GM12878 (cell line): ENCODE measurements around the gene DDR2. TPM values are rescaled to one million over a fixed set of nuclear protein-coding genes. Genes with fewer than 3 reads are reported as not detected.

Experiments
- EED ChIP-seq: sonication (generic); IDR thresholded peaks from 2 replicates; pipeline ENCODE4 v1.6.1; 2016; ENCODE audit warnings: antibody characterized with exemption, low read depth
- IKZF1 ChIP-seq: fragments of 450-650 bp; conservative IDR thresholded peaks from 2 replicates; pipeline ENCODE4 v1.6.1; 2017; ENCODE audit warnings: antibody characterized with exemption, mild to moderate bottlenecking
- JUNB ChIP-seq: IDR thresholded peaks from 2 replicates; pipeline ENCODE4 v1.6.1; 2016; ENCODE audit warnings: antibody characterized with exemption, mild to moderate bottlenecking
- MTA2 ChIP-seq: fragments of 450-650 bp; IDR thresholded peaks from 2 replicates; pipeline ENCODE4 v1.6.1; 2016; ENCODE audit warnings: low read depth, mild to moderate bottlenecking, moderate library complexity
- RUNX3 ChIP-seq: IDR thresholded peaks from 2 replicates; pipeline ENCODE4 v1.6.1; 2012; ENCODE audit warnings: low read length, inconsistent platforms
- SMAD5 ChIP-seq: IDR thresholded peaks from 2 replicates; pipeline ENCODE4 v1.6.1; 2016; ENCODE audit warnings: antibody characterized with exemption, low read depth
- SMARCA5 ChIP-seq: fragments of 450-650 bp; IDR thresholded peaks from 2 replicates; pipeline ENCODE4 v1.6.1; 2017; ENCODE audit warnings: mild to moderate bottlenecking
- STAT3 ChIP-seq: IDR thresholded peaks from 2 replicates; pipeline ENCODE4 v1.6.1; 2011; ENCODE audit warnings: low read depth, low read length, improper control_type of control experiment
- ZNF687 ChIP-seq: fragments of 450-650 bp; IDR thresholded peaks from 2 replicates; pipeline ENCODE4 v1.6.1; 2017; ENCODE audit warnings: mild to moderate bottlenecking, moderate library complexity
- polyA plus RNA-seq, 11 experiments: library from polyadenylated mRNA; depleted of rRNA in 4 of 11; unstranded in 6 of 11; stranded (reverse) in 5 of 11; fragments of >200 nt; fragmentation: Nextera tagmentation in 4 of 11; fragmentation: Illumina TruSeq in 1 of 11; extraction: Ambion mirVana in 4 of 11; extraction: Trizol in 1 of 11; gene quantifications; 1 replicate in 1 of 11; 2 replicates in 10 of 11; pipeline versions ENCODE4 v1.2.1 to v1.2.3, GENCODE V29; 2011 to 2016; ENCODE audit warnings: inconsistent platforms in 2 of 11, missing spikeins in 2 of 11, low read depth in 1 of 11
- total RNA-seq, 4 experiments: library from RNA; depleted of rRNA in 3 of 4; stranded (reverse); fragments of >200 nt in 3 of 4; fragmentation: Illumina TruSeq in 1 of 4; extraction: Trizol in 1 of 4; gene quantifications; 2 replicates each; pipeline versions ENCODE4 v1.2.1 to v1.2.3, GENCODE V29; 2013 to 2021
- TF ChIP-seq, protein P1 (sequence below): fragments of 450-650 bp; IDR thresholded peaks from 2 replicates; pipeline ENCODE4 v1.6.1; 2016; ENCODE audit warnings: mild to moderate bottlenecking
- TF ChIP-seq, protein P2 (sequence below): IDR thresholded peaks from 2 replicates; pipeline ENCODE4 v1.6.1; 2012; ENCODE audit warnings: low read depth, low read length, improper control_type of control experiment

Gene DDR2
- total and polyA plus RNA-seq, 10 of the 15 experiments (the other 5 are each of a cell fraction or from before 2014, with no cell fraction given) = 1.9 to 8.8 (median 5.5) TPM

- no peak for TF ChIP-seq EED
- TF ChIP-seq JUNB = 0 out of 2 replicates have a peak, but pooled peaks have one; percentile 17
- TF ChIP-seq IKZF1 = 0 out of 2 replicates have a peak, but pooled peaks have one; percentile 21
- TF ChIP-seq STAT3 = 0 out of 2 replicates have a peak, but pooled peaks have one; percentile 51
- TF ChIP-seq ZNF687 = peak; percentile 87
- TF ChIP-seq, protein P1, sequence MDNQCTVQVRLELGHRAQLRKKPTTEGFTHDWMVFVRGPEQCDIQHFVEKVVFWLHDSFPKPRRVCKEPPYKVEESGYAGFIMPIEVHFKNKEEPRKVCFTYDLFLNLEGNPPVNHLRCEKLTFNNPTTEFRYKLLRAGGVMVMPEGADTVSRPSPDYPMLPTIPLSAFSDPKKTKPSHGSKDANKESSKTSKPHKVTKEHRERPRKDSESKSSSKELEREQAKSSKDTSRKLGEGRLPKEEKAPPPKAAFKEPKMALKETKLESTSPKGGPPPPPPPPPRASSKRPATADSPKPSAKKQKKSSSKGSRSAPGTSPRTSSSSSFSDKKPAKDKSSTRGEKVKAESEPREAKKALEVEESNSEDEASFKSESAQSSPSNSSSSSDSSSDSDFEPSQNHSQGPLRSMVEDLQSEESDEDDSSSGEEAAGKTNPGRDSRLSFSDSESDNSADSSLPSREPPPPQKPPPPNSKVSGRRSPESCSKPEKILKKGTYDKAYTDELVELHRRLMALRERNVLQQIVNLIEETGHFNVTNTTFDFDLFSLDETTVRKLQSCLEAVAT = peak; percentile 51; the same call in 1 of the 2 replicates
- TF ChIP-seq, protein P2, sequence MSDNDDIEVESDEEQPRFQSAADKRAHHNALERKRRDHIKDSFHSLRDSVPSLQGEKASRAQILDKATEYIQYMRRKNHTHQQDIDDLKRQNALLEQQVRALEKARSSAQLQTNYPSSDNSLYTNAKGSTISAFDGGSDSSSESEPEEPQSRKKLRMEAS = peak; percentile 29; the same call in 1 of the 2 replicates
- no peak for TF ChIP-seq SMAD5
- TF ChIP-seq MTA2 = peak; percentile 22; the same call in 1 of the 2 replicates
- 0 out of 2 replicates have a peak, but pooled peaks have one; percentile 18 for TF ChIP-seq SMARCA5
- TF ChIP-seq RUNX3 = peak; percentile 25; the same call in 1 of the 2 replicates
- TF ChIP-seq, all 136 proteins: peak for 12
Observed at GRCh38 chr1:162626761-162627160, 5.5 kb upstream of the DDR2 start (continued).
